Stimulated activated CD4-positive, alpha-beta T cell treated with anti-CD3 and anti-CD28 coated beads, Interleukin-2, amount 100 ng/mL, for 48 hours (primary cell): ENCODE measurements around the gene C9orf152.
"Not testable (repeated sequence)": the region's sequence is repeated elsewhere in the genome, so short reads cannot be mapped to it uniquely, and the experiment has no call there.

Experiments
- DNase-seq, 2 donors: peaks; one replicate each; pipeline ENCODE4 v3.0.0-alpha.2; 2020

C9orf152 gene

DNA sequence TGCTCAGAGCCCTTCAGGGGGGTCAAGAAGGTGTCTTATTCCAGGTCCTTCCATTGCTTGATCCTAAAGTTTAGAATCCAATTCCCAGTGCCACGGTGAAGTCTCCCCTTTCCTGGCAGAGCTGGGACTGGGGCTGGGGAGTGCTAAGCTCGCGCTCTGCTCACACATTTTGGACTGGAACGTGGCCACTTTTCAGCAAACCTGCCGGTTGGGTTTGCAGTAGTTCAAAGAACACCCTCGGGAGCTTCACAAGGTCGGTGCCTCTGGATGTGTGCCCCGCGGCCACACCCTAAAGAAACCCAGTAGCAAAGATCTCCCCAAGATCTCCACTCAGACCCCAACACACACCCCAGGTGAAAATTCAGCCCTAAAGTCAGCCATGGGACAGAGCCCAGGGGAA lies at the start of gene C9orf152:
Gene C9orf152 (minus strand): TSS at position 129 of the 400 bp plus-strand sequence. CDS start 580 bp downstream, outside the sequence.
- no peak for DNase-seq

GRCh38 chr9:110257097-110257841 lies 49.3 kb upstream of the C9orf152 start:
- DNase-seq = no peak

- peak; percentile 82 to 84 for DNase-seq
Measured at GRCh38 chr9:110256380-110257096, 48.6 kb upstream of the C9orf152 start, which contains the start of gene TXN. Gene TXN, minus strand, starts transcription at chr9:110256507. Its CDS starts 72 bp downstream, at chr9:110256435.

GRCh38 chr9:110255463-110256379 lies 47.8 kb upstream of the C9orf152 start:
- peak; percentile 51 to 52 for DNase-seq

DNA sequence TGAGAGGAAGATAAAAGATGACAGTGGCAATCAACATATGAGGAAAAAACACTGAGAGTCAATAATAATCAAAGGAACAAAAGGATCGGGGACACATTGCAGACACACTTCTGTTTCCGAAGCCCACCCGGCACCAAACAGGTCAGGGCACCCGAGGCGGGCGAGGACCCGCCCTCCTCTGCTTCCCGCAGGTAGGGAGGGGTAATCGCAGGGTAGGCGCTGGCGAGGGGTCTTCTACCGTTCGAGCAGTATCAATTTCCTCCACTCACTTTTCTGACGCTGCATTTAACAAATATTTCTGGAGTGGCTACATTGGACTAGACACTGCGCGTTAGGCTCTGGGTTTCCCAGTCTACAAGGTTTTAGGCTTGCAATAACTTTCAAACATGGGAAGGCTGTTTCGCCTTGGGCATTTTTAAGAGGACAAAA lies 47.1 kb upstream of the C9orf152 start:
- DNase-seq = no peak

DNA sequence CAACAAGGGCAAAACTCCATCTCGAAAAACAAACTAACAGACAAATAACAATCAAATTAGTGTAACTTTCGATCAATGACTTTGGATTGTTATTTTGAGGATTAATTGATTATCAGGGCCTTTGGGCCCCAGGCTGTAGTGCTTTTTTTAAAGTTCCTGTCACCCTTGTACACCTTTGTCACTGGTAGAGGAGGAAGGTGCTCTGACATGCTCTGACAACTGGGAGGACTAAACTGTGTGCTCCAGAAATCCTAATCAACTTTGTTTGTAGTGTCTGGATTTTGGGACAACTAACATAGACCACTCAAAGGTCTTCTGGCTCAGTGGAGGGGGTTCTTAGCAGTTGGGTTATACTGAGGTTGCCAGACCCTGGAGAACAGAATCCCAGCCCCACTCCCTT lies 46.5 kb upstream of the C9orf152 start:
- no peak for DNase-seq

DNA sequence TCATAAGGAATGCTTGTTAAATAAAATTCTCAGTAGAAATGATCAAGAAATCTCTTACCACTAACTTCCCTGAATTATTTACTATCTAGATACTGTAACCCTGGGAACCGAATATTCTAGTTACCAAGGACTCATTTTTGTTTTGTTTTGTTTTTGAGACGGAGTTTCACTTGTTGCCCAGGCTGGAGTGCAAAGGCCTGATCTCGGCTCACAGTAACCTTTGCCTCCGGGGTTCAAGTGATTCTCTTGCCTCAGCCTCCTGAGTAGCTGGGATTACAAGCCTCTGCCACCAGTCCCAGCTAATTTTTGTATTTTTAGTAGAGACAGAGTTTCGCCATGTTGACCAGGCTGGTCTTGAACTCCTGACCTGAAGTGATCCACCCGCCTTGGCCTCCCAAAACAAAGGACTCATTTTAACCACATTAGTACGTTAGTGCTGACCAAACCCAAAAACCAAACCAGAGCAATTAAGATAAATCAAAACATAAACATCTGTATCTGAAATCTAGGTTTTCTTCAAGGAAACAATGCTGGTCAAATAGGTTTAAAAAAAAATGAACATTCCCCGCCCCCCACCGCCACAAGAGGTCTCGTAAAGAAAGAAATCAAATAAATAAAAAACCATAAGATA lies 44.7 kb upstream of the C9orf152 start:
- DNase-seq = no peak

DNA sequence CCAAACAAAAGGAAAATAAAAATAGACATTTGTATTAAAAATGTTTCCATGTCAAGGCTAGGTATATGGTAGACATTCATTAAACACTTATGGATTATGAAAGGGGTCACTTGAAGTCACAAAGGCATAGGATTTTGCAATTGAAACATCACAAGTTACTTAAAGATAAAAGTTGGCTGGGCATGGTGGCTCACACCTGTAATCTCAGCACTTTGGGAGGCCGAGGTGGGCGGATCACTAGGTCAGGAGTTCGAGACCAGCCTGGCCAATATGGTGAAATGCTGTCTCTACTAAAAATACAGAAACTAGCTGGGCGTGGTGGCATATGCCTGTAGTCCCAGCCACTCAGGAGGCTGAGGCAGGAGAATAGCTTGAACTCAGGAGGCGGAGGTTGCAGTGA lies 43.8 kb upstream of the C9orf152 start:
- DNase-seq = not testable (repeated sequence)

DNA sequence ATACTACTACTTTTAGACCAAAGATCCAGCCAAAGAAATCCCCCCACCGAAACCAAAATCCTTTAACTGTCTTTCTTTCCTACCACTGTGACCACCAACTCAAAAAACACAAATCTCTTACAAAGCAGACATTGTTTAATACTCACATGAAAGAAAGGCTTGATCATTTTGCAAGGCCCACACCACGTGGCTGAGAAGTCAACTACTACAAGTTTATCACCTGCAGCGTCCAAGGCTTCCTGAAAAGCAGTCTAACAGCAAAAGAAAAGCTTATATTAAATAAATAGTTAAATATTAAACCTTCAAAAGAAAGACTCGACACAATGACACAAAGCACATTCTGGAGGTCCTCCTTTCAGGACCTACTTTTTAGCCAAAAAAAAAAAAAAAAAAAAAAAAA lies 43.3 kb upstream of the C9orf152 start:
- DNase-seq = no peak

DNA sequence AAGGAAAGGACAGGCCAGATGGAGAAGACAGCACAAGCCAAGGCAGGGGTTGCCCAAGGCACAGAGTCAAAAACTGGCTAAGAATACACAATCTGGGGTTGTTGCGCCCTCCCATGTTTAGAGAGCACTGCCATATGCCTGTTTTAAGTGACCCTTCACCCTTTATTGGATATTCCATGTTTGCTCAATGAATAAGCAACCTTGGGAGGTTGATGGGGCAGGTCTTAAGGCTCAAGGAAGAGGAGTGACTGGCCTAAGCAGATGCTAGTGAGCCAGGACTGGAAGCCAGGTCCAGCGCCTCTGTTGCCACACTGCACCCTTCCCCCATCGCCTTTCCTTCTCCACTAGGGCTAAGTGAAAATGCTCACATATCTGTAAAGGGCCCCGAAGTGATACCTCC lies 41.6 kb upstream of the C9orf152 start:
- no peak for DNase-seq

- DNase-seq = no peak
Measured at GRCh38 chr9:110248361-110248760, 40.4 kb upstream of the C9orf152 start.

DNA sequence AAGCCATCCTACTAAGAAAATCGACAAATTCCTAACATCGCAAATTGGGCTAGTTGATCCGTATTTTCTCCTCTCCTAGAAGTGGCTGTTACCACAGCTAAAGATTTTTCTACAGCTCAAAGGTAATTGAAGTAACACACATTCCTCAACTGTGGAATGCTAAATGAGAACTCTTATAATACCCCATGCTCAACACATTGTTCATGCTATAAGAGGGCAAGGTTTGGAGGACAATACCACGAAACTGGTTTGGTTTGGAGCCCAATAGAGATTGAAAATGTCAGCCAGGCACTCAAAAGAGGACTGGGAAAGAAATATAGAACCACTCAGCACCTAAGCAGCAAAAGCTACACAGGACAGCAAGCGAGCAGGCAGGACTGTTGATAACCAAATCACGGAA lies 38.3 kb upstream of the C9orf152 start:
- no peak for DNase-seq

GRCh38 chr9:110244616-110245015 lies 36.7 kb upstream of the C9orf152 start:
- DNase-seq = no peak

DNA sequence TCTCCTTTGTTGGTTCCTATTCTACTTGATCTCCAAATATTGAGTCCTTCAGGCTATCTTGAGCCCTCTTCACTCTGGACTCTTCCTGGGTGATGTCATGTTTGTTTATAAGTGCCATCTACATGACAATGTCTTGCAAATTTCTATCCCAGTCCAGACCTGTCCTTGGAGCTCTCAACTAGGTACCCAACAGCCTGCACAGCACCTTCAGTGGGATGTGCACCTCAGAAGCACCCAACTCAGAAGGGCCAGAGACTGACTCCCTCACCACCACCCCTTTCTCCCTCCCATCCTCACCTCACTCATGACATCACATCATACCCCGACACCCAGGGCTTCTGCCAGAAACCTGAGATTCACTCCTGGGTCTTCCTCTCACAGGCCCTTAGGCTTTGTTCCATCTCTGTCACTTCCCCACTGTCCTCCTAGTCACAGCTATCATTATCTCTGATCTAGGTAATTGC lies 33.9 kb upstream of the C9orf152 start:
- DNase-seq = no peak

- DNase-seq = no peak
Measured at GRCh38 chr9:110241260-110241857, 33.4 kb upstream of the C9orf152 start.

GRCh38 chr9:110240198-110240597 lies 32.2 kb upstream of the C9orf152 start:
- no peak for DNase-seq

GRCh38 chr9:110228321-110228720 lies 20.4 kb upstream of the C9orf152 start:
- no peak for DNase-seq

- no peak for DNase-seq
Measured at GRCh38 chr9:110224583-110224982, 16.6 kb upstream of the C9orf152 start.

- no peak for DNase-seq
Measured at GRCh38 chr9:110220809-110221208, 12.8 kb upstream of the C9orf152 start.

- no peak for DNase-seq
Measured at GRCh38 chr9:110217656-110218099, 9.7 kb upstream of the C9orf152 start.

DNA sequence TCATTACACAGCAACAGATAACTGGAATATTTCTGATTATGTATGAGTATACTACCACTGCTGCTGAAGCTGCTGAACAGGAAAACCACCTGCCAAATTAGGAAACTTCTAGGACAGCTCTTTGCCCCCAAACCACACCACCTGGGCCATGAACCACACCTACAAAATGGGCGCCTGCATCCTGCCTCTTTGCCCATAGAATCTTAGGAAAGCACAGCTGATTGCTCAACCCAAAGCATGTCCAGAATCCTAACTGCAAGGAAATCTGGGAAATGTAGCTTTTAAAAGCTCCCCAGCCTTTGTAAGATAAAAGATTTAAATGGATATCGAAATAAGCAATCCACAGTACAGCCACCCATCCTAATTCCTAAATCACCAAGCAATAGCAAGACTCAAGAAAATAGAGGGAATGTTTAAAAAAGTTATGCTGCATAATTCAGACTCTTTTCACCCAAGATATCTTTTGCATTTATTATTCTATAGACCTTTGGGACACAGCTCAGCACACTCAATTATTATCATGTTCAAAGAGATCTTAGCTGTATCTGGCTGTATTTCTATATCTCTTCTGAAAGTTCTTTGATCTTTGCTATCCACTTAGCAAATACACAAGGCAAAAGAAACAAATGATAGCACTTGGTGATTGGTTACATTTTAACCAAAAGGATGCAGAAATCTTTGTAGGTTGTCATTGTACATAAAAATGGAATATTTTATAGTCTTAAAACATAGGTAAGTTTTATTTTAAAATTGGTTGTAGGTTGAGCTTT lies 6.8 kb upstream of the C9orf152 start:
- no peak for DNase-seq
